Measurements from ENCODE around the gene LRP4. TPM values are rescaled to one million over a fixed set of nuclear protein-coding genes. Genes with fewer than 3 reads are reported as not detected.
"Not testable (repeated sequence)": the region's sequence is repeated elsewhere in the genome, so short reads cannot be mapped to it uniquely, and the experiment has no call there.

The LRP4 gene
- 10.1 TPM for total RNA-seq

GRCh38 chr11:46918083-46918787 is at the start of gene LRP4:
Gene LRP4, minus strand, starts transcription at chr11:46918550. Its CDS starts 171 bp downstream, at chr11:46918379.
- no peaks in the 10 kb centered on the region for H3K9me3 ChIP-seq
- no peaks in the 10 kb centered on the region for H3K27me3 ChIP-seq
- H3K4me1 ChIP-seq, result peaks cover 50% of the 10 kb centered on the region
- TF ChIP-seq POLR2A (IDR thresholded peaks at IDR 0.05) (peak in 1 of 2 donors; percentile 8), CTCF (IDR thresholded peaks at IDR 0.05) (no peak)
- H3K27ac ChIP-seq, result peak within 1 kb of the TSS; percentile 86
- H3K4me3 ChIP-seq, result peak within 1 kb of the TSS; percentile 63 to 74
- H3K36me3 ChIP-seq, result no peaks in the 10 kb centered on the region
- no peak for DNase-seq (ENCODE audit: extremely low spot score in 2 of 2)
- intact Hi-C loops (cut with DNase I), result no loop called here

GRCh38 chr11:46967962-46968361 is 49.6 kb upstream of the LRP4 start:
- no peak for DNase-seq (ENCODE audit: extremely low spot score in 2 of 2)

GRCh38 chr11:46966773-46967172 is 48.4 kb upstream of the LRP4 start:
- H3K9me3 ChIP-seq, result no peaks in the 10 kb centered on the region
- TF ChIP-seq CTCF (IDR thresholded peaks at IDR 0.05), result no peak
- no peak for TF ChIP-seq POLR2AphosphoS5 (IDR thresholded peaks at IDR 0.05; ENCODE audit: insufficient read depth in 1 of 2, low read depth in 1 of 2)
- DNase-seq (ENCODE audit: extremely low spot score in 2 of 2), result no peak
- H3K36me3 ChIP-seq, result no peaks in the 10 kb centered on the region
- intact Hi-C loops (cut with DNase I), result no loop called here
- H3K27me3 ChIP-seq, result no peaks in the 10 kb centered on the region
- no peak overlapping the region for H3K27ac ChIP-seq
- no peak overlapping the region for H3K4me3 ChIP-seq
- no peaks in the 10 kb centered on the region for H3K4me1 ChIP-seq

More at GRCh38 chr11:46967962-46968361, 49.6 kb upstream of the LRP4 start:
- intact Hi-C loops (cut with DNase I), result no loop called here
- Histone ChIP-seq H3K4me3 (no peak overlapping the region), H3K27ac (no peak overlapping the region), H3K4me1 (no peaks in the 10 kb centered on the region), H3K36me3 (no peaks in the 10 kb centered on the region), H3K27me3 (no peaks in the 10 kb centered on the region), H3K9me3 (no peaks in the 10 kb centered on the region)
- no peak for TF ChIP-seq POLR2A (IDR thresholded peaks at IDR 0.05)
- TF ChIP-seq POLR2AphosphoS5 (IDR thresholded peaks at IDR 0.05; ENCODE audit: insufficient read depth in 1 of 2, low read depth in 1 of 2), result no peak
- no peak for TF ChIP-seq CTCF (IDR thresholded peaks at IDR 0.05)

- intact Hi-C loops (cut with DNase I), result no loop called here
- Histone ChIP-seq H3K27me3 (no peaks in the 10 kb centered on the region), H3K4me3 (no peak overlapping the region), H3K27ac (no peak overlapping the region), H3K4me1 (no peaks in the 10 kb centered on the region), H3K9me3 (no peaks in the 10 kb centered on the region), H3K36me3 (no peaks in the 10 kb centered on the region)
- no peak for TF ChIP-seq POLR2A (IDR thresholded peaks at IDR 0.05)
- no peak for TF ChIP-seq POLR2AphosphoS5 (IDR thresholded peaks at IDR 0.05; ENCODE audit: insufficient read depth in 1 of 2, low read depth in 1 of 2)
- no peak for TF ChIP-seq CTCF (IDR thresholded peaks at IDR 0.05)
- DNase-seq (ENCODE audit: extremely low spot score in 2 of 2), result no peak
These were observed 45.5 kb upstream of the LRP4 start for GRCh38 chr11:46963844-46964243.

- H3K9me3 ChIP-seq; intact Hi-C loops (cut with DNase I); H3K4me1 ChIP-seq; H3K36me3 ChIP-seq; H3K27me3 ChIP-seq; DNase-seq (ENCODE audit: extremely low spot score in 2 of 2); H3K4me3 ChIP-seq; H3K27ac ChIP-seq: not testable (repeated sequence)
These were observed 43.5 kb upstream of the LRP4 start for GRCh38 chr11:46961886-46962285.

Data from vagina (tissue), 2 donors.